ENCODE data around the gene ATCAY.

The ATCAY gene, protein sequence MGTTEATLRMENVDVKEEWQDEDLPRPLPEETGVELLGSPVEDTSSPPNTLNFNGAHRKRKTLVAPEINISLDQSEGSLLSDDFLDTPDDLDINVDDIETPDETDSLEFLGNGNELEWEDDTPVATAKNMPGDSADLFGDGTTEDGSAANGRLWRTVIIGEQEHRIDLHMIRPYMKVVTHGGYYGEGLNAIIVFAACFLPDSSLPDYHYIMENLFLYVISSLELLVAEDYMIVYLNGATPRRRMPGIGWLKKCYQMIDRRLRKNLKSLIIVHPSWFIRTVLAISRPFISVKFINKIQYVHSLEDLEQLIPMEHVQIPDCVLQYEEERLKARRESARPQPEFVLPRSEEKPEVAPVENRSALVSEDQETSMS

DNA sequence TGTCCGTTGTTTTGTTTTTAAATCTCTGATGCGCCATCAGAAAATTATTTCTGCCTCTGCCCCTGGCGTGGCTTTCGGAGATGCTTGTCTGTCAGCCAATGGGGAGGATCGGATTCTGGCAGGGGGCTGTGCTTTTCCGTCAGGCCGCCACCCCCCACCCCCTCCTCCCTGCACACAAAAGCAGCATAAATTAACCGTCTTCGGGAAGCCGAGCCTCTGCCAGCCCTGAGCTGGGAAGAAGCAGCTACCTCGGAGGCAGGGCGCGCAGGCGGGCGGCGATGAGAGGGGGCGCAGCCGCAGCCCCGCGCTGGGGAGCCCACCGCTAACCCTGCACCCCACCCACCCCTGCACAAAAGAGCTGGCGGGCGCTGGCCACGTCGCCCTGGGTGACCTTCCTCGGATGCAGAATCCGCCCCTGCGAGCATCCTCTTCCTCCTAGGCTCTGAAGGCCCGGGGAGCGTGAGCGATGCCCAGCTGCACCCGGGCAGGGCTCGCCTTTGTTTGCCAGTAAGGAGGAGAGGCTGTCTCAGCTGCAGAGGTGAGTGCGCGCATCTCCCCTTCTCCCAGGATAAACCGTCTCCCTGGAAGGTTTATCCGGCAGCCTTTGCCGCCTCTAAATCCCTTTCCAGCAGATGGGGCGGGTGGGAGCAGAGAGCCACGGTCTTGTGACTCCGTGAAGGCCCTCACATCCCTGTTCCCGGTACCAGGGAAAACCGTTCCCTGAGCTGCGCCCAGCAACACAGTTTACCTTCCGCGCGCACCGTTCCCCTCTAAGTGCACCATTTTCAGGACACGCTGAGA lies at the start of gene ATCAY:
ATCAY (plus strand) TSS at position 215 of the 801 bp plus-strand sequence. CDS start 5,083 bp downstream, outside the sequence.
- DNase-seq (ENCODE audit: low read depth in 2 of 2): no peak

DNA sequence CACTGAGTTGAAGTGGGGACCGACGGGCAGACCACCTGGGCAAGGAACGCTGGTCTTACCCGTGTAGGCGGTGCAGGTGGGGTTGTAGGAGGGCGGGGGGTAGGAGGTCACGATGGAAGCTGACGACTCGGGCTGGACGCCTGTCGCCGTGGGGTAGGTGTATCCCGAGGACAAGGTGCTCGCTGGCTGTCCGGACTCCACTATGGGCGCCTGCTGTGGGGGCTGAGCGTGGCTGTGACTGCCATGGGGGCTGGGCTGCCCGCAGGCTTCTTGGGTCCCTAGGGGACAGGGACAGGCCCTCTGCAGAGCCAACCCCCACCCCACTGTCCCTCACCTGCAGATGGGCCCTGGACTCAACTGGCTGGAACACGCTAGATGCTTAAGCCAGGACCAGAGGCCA lies 48.9 kb upstream of the ATCAY start:
- no peak for DNase-seq (ENCODE audit: low read depth in 2 of 2)

DNA sequence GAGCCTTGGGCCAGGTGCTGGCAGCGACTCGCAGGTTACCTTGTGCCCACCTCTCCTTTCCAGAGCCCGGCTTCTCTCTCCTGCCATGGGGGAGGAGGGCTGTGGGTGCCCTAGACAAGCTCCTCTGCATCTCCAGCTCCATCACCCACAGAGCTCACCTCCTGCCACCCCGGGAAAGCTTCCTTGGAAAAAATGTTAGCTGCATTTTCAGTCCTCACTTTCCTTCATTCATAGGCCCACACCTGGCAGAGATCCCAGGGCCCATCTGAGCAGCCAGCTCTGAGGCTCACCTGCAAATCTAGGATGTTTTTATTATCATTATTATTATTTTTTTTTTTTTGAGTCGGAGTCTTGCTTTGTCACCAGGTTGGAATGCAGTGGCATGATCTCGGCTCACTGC lies 48.5 kb upstream of the ATCAY start:
- DNase-seq (ENCODE audit: low read depth in 2 of 2): no peak

DNA sequence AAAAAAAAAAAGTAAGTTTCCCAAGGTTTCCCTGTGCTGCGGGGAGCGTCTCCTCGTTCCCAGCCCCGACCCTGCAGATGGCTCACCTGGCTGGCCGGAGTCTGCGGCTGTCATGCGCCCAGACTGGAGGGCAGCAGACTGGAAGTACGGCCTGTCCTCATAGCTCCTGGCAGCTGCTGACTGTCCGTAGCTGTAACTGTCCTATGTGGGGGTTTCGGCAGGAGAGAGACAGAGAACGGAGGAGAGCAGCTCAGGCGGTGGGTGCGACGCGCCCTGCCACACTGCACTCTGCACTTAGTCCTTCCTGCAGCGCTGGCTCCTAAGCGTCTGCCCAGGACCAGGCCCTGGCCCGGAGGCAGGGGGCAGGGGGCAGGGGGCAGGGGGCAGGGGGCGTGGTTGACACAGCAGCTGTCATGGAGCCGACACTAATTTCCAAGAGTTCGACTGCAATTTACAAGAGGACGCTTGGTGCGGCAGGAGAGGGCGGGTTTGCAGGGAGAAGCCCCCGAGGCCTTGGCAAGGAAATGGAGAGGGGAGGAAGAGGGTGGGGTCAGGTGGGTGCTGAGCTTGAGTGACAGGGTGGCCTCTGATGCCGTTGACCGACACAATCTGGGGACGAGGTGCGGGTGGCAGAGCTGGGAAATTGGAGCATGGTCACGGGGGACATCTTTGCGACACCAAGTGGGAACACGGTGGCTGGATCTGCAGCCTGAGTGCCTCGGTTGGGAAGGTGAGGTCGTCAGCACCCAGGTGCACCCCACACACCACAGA lies 46.7 kb upstream of the ATCAY start:
- DNase-seq (ENCODE audit: low read depth in 2 of 2): no peak

DNA sequence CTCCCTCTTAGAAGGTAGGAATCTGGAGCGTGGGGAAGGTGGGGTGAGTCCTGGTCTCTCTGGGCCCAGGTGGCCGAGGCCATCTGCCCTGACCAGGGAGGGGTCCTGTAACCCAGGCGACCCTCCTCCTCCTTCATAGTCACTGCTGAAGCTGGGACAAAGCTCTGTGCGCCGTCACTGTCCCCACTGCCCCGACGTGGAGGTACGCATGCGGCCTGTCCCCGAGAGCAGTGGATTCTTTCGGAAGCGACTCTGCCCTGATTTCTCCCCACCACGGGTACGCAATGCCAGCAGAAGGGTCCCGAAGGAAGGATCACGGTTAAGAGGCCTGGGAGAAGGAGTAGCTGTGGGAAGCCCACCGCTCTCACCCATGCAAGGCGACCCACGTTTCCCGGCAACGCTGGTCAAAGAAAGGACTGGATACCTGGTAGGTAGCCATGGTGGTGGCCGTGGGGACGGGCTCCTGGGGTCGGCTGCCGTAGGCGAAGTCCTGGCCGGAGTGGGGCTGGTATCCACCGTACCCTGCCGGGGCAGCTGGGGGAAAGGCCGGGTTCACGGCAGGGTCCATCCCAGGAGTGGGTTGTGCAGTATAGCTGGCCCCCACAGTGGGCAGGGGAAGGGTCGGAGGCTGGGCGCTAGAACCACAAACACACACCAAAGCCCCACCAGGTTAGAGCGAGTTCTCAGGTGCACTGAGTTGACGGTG lies 46.0 kb upstream of the ATCAY start:
- DNase-seq (ENCODE audit: low read depth in 2 of 2): no peak

DNA sequence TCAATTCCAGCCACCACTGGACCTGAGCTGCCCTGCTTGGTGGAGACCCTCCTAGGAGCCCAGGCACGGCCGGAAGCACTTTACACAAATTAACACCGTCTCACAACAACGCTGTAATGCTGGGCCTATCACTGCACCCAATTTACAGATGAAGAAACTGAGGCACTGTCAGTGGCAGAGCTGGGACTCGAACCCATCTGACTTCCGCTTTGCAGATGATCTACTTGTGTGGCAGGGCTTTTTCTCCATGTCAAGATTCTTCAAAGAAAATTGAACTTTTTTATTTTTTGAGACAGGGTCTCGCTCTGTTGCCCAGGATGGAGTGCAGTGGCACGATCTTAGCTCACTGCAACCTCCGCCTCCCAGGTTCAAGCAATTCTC lies 45.4 kb upstream of the ATCAY start:
- DNase-seq (ENCODE audit: low read depth in 2 of 2): no peak

DNA sequence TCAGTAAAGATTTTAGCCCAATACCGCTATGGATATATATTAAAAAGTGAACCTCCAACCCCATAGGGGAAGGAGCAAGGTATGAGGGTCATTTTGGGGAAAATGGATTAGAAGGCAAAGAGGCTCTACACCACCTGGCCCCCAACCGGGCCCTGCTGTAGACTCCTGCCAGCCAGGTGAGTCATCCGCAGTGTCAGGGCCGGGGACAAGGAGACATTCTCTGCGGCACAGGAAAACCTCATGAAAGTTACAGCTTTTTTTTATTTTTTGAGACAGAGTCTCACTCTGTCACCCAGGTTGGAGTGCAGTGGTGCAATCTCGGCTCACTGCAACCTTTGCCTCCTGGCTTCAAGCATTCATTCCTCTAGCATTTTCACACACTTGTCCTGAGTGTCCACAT lies 43.6 kb upstream of the ATCAY start:
- no peak for DNase-seq (ENCODE audit: low read depth in 2 of 2)

DNA sequence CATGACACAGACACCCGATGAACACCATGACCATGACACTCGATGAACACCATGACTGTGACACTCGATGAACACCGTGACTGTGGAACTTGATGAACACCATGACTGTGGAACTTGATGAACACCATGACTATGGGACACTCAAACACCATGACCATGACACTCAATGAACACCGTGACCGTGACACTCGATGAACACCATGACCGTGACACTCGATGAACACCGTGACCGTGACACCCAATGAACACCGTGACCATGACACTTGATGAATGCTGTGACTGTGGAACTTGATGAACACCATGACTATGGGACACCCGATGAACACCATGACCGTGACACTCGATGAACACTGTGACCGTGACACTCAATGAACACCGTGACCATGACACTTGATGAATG lies 43.2 kb upstream of the ATCAY start:
- no peak for DNase-seq (ENCODE audit: low read depth in 2 of 2)

DNA sequence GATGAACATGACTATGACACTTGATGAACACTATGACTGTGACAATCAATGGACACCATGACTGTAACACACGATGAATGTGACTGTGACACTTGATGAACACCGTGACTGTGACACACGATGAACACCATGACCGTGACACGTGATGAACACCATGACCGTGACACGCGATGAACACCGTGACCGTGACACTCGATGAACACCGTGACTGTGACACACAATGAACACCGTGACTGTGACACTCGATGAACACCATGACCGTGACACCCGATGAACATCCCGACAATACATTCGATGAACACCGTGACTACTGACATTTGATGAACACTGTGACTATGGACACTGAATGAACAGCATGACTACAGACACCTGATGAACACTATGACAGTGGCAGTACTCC lies 42.6 kb upstream of the ATCAY start:
- no peak for DNase-seq (ENCODE audit: low read depth in 2 of 2)

DNA sequence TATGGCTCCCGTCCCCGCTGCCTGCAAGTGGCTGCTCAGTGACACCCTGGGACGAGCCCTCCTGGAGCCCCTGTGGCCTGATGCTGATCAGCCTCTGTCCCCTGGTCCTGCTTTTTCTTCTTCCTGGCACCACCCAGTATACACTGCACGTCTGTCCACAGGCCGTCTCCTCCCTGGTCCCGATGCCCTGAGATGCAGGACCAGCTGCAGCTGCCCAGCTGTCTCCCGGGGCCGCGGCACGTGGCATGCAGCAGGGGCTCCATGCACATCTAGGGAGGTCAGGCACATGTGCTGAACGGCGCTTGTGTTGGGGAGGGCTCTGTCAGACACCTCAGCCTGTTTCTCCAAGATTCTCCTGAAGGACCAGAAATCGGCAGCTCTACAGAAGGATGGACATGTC lies 41.8 kb upstream of the ATCAY start:
- no peak for DNase-seq (ENCODE audit: low read depth in 2 of 2)

DNA sequence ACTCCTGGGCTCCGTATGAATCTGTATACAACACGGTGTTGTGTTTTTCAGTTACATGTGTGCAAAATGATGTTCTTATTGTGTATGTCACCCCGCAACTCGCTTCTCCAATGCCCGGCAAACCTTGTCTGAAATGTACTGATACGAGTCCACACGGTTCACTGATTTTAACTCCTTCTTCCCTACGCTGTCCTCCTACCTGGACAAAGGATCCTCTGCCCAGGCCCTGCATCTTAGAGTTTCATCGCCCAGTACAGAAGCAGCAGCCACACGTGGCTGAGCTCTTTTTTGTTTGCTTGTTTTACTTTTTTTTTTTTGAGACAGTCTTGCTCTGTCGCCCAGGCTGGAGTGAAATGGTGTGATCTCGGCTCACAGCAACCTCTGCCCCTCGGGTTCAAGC lies 40.5 kb upstream of the ATCAY start:
- DNase-seq (ENCODE audit: low read depth in 2 of 2): no peak

DNA sequence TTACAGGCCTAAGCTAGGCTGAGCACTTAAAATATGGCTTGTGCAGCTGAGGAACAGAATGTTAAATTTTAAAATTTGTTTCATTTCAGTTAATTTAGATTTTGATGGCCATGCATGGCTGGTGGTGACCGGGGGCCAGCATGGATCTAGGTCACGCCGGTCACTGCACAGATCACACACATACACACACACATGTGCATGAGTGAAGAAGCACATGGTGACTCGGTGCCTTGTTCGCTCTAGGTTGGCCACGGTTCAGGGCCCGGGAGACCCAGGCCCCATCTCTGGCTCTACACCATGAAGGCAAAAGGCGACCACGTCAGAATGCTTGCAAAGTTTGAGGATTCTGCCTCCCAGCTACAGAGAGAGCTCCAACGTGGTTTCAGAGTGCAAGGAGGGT lies 39.7 kb upstream of the ATCAY start:
- DNase-seq (ENCODE audit: low read depth in 2 of 2): no peak

DNA sequence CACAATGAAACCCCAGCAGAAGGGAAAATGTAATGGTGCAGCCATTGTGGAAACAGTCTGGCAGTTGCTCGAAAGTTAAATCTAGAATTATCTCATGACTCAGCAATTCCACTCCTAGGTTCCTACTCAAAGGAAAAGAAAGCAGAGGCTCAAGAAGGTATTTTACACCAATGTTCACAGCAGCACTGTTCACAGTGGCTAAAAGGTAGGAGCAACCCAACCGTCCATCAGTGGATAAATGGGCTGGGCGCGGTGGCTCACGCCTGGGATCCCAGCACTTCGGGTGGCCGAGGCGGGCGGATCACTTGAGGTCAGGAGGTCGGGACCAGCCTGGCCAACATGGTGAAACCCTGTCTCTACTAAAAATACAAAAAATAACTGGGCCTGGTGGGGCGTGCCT lies 37.5 kb upstream of the ATCAY start:
- no peak for DNase-seq (ENCODE audit: low read depth in 2 of 2)

DNA sequence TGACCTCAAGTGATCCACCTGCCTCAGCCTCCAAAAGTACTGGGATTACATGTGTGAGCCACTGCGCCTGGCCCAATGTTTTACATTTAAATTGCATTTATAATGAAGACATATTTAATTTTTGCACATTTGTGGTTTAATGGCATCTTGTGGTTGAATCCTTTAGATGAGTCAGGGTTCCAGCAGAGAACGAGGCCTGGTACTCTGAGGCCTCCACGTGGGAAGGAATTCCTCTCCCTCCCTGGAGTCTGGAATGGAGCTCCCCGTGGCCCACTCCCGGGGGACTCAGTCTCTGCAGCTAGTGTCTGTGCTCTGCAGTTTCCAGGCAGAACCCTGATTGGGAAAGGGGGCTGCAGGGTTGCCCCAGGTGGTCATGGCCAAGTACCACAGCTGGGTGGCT lies 35.9 kb upstream of the ATCAY start:
- no peak for DNase-seq (ENCODE audit: low read depth in 2 of 2)

DNA sequence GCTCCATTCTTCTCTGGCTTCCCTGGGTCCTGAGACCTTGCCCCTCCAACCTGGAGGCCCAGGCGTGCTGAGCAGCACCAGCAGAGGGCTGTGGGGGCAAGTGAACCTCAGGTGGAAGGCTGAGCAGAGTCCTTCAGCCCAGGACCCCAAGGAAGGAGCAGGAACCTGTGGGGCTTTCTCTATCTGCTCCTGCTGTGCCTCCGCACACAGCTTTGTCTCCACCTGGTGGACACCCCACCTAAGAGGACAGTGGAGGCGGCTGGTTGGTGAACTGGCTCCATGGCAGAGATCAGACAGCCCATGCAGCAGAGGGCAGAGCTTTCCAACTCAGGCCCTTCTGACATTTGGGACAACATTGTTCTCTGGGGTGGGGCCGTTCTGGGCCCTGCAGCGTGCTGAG lies 31.4 kb upstream of the ATCAY start:
- peak in 1 of 2 experiments; percentile 32 for DNase-seq (ENCODE audit: low read depth in 2 of 2)

DNA sequence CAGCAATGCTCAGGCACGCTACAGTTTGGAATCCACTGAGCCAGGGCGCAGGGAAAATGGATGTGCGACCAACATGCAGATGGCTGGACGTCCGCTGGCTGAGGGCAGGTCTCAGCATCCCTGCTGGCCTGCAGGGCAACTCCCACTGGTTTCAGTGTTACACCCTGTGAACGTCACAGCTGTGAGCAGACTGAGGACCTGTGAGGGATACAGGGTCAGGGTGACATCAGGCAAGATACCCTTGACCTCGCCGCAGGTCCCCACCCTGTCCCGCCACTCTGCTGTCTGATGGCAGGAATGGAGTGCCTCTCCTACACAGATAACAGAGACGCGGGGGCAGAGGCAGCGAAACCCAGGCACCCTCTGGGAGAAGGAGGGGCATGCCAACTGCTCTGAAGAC lies 30.7 kb upstream of the ATCAY start:
- no peak for DNase-seq (ENCODE audit: low read depth in 2 of 2)

DNA sequence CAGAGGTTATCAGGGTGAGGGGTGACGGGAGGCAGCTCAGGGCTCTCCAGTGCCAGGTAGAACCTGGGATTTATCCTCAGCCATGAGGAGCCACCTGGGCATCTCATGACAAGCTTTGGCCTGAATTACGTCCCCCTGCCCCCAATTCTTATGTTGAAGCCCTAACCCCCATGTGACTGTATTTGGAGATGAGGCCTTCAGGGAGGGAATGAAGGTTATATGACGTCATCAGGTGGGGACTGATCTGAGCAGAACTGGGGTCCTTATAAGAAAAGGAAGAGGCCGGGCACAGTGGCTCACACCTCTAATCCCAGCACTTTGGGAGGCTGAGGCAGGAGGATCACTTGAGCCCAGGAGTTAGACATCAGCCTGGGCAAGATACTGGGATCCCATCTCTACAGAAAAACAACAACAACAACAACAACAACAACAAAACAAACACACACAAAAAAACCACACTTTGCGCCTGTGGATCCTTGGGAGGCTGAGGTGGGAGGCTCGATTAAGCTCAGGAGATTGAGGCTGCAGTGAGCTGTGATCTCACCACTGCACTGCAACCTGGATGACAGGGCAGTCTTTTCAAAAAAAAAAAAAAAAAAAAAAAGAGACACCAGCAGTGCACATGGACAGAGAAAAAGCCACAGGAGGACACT lies 30.0 kb upstream of the ATCAY start:
- DNase-seq (ENCODE audit: low read depth in 2 of 2): no peak

DNA sequence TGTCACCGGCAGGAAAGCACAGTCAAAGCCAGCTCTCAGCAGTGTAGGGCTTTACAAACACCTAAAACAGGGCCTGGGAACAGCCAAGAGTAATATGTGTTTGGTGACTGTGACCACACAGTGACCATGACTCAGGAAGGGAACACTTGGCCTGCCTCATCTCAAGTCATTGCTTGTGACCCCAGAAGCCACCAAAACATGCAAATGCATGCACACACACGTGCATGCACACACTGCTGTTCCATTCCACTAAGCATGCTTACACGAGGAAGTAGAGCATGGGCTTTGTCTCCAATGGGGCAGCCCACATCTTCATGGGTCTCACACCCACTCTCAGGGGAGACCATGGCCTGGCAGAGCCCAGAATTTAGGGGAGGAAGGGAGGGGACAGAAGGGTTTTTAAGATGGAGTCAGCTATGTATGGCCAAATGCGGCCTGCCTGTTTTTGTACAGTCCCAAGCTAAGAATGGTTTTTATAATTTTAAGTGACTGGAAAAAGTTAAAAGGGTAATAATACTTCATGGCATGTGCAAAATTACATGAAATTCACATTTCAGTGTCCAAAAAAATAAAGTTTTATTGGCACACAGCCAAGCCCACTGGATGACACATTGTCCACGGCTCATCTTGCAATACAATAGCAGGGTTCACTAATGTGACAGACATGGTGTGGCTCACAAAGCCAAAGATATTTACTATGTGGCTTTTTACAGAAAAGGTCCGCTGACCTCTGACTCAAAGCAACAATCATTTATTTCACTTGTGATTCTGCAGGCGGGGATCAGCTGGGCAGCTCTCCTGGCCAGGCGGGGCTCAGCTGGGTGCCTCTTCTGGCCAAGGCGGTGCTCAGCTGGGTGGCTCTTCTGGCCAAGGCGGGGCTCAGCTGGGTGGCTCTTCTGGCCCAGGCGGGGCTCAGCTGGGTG lies 29.0 kb upstream of the ATCAY start:
- no peak for DNase-seq (ENCODE audit: low read depth in 2 of 2)

DNA sequence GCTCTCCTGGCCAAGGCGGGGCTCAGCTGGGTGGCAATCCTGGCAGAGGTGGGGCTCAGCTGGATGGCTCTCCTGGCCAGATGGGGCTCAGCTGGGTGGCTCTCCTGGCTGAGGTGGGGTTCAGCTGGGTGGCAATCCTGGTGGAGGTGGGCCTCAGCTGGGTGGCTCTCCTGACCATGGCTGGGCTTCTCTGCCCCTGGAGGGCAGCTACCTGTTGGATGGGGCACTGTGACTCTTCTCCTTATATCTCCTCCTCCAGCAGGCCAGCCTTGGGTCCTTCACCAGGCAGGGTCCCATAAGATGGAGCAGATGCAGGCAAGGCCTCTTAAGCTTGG lies 28.3 kb upstream of the ATCAY start:
- no peak for DNase-seq (ENCODE audit: low read depth in 2 of 2)

DNA sequence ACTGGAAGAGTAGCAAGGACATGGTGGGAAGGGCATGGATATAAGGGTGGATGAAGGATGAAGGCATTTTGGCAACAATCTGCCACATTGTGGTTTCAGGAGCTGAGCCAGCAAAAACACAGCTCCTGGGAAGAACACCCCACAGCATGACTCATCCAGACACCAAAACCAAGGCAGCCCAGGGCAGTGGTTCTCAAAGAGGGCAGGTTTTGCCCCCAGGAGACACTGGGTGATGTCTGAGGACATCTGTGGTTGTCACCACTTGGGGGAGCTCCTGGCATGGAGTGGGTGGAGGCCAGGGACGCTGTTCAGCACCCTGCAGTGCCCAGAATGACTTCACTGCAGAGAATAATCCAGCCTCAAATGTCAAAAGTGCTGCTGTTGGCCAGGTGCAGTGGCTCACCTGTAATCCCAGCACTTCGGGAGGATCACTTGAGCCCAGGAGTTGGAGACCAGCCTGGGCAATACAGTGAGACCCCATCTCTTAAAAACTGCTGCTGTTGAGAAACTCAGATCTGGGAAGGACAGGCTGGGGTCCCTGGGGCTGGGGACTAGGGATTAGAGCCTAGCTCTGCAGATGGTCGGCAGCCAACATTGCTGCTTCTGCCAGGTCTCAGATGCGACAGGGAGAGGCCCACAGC lies 27.8 kb upstream of the ATCAY start:
- DNase-seq (ENCODE audit: low read depth in 2 of 2): peak in 1 of 2 experiments; percentile 12
